ENCODE measurements around the gene APPBP2. TPM values are rescaled to one million over a fixed set of nuclear protein-coding genes. Genes with fewer than 3 reads are reported as not detected.
"Not testable (repeated sequence)": the region's sequence is repeated elsewhere in the genome, so short reads cannot be mapped to it uniquely, and the experiment has no call there.

The APPBP2 gene
- total RNA-seq, 1 experiment from 2014 or later, result 25.3 TPM

DNA sequence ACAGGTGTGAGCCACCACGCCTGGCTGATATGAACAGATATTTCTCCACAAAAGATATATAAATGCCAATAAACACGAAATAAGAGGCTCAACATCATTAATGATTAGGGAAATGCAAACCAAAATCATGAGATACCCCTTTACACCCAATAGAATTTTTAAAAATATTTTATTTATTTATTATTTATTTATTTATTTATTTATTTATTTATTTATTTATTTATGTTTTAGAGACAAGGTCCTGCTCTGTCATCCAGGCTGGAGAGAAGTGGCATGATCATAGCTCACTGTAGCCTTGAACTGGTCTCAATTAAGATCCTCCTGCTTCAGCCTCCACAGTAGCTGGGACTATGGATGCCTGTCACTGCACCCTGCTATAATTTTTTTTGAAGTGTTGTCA is 30.8 kb downstream of the APPBP2 start:
- Mint-ChIP-seq H3K36me3 (ENCODE audit: insufficient read depth, unreplicated experiment) (peaks cover 78% of the 10 kb centered on the region), H3K27me3 (ENCODE audit: insufficient read depth, unreplicated experiment) (no peaks in the 10 kb centered on the region), H3K27ac (ENCODE audit: unreplicated experiment) (no peak overlapping the region), H3K4me3 (ENCODE audit: unreplicated experiment) (no peak overlapping the region), H3K9me3 (ENCODE audit: unreplicated experiment) (peaks cover 9% of the 10 kb centered on the region), H3K4me1 (ENCODE audit: low read depth, unreplicated experiment) (no peaks in the 10 kb centered on the region)
- Histone ChIP-seq H3K36me3 (ENCODE audit: control insufficient read depth, insufficient read depth, low read length) (peaks cover 7% of the 10 kb centered on the region), H3K4me1 (no peaks in the 10 kb centered on the region), H3K4me3 (ENCODE audit: low read depth, low read length) (no peak overlapping the region), H3K27me3 (replicated peaks; ENCODE audit: control insufficient read depth, insufficient read depth, low read length) (no peaks in the 10 kb centered on the region), H3K9me3 (peaks cover 34% of the 10 kb centered on the region)
- DNase-seq, result no peak
- no TSS peak for BruUV-seq (replicated peaks)
- TF ChIP-seq, protein P1, sequence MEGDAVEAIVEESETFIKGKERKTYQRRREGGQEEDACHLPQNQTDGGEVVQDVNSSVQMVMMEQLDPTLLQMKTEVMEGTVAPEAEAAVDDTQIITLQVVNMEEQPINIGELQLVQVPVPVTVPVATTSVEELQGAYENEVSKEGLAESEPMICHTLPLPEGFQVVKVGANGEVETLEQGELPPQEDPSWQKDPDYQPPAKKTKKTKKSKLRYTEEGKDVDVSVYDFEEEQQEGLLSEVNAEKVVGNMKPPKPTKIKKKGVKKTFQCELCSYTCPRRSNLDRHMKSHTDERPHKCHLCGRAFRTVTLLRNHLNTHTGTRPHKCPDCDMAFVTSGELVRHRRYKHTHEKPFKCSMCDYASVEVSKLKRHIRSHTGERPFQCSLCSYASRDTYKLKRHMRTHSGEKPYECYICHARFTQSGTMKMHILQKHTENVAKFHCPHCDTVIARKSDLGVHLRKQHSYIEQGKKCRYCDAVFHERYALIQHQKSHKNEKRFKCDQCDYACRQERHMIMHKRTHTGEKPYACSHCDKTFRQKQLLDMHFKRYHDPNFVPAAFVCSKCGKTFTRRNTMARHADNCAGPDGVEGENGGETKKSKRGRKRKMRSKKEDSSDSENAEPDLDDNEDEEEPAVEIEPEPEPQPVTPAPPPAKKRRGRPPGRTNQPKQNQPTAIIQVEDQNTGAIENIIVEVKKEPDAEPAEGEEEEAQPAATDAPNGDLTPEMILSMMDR (IDR thresholded peaks at IDR 0.05; ENCODE audit: insufficient read depth in 1 of 2, low read depth in 1 of 2, low read length in 1 of 2, severe bottlenecking in 1 of 2, unreplicated experiment in 1 of 2), result no peak
- intact Hi-C loops (cut with micrococcal nuclease; ENCODE audit: unreplicated experiment), result no loop called here
- ChIA-PET POLR2A (no interaction called here), CTCF (no interaction called here)

DNA sequence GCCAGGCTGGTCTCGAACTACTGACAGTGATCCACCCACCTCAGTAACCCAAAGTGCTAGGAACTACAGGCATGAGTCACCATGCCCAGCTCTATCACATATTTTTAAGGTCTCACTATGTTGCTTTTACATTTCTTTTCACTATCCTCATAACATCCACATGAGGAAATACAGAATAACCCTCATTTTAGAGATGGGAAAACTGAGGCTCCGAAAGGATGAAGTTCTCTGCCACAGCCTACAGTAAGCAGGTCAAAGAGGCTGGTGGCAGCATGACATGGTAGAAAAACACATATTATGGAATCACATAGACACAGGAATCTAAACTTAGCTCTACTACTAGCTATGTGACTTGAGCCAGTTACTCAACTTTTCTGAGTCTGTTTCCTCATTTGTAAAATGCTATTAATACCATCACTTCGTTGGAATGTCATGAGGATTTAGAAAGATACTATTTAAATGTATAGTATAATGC is 32.2 kb downstream of the APPBP2 start:
- TF ChIP-seq, protein P1 (IDR thresholded peaks at IDR 0.05; ENCODE audit: insufficient read depth in 1 of 2, low read depth in 1 of 2, low read length in 1 of 2, severe bottlenecking in 1 of 2, unreplicated experiment in 1 of 2), result no peak
- no peaks in the 10 kb centered on the region for H3K27me3 Mint-ChIP-seq (ENCODE audit: insufficient read depth, unreplicated experiment)
- intact Hi-C loops (cut with micrococcal nuclease; ENCODE audit: unreplicated experiment), result no loop called here
- Histone ChIP-seq H3K4me1 (no peaks in the 10 kb centered on the region), H3K36me3 (ENCODE audit: control insufficient read depth, insufficient read depth, low read length) (peaks cover 7% of the 10 kb centered on the region), H3K4me3 (ENCODE audit: low read depth, low read length) (no peak overlapping the region), H3K9me3 (peaks cover 42% of the 10 kb centered on the region), H3K27me3 (replicated peaks; ENCODE audit: control insufficient read depth, insufficient read depth, low read length) (no peaks in the 10 kb centered on the region)
- BruUV-seq (replicated peaks), result no TSS peak
- DNase-seq, result no peak
- H3K9me3 Mint-ChIP-seq (ENCODE audit: unreplicated experiment), result peaks cover 9% of the 10 kb centered on the region
- peaks cover 81% of the 10 kb centered on the region for H3K36me3 Mint-ChIP-seq (ENCODE audit: insufficient read depth, unreplicated experiment)
- ChIA-PET CTCF (interaction anchor here (0.6 kb wide), 1 partner anchor 227 kb away, joined by 3 read pairs; no protein-coding TSS in a partner anchor), POLR2A (no interaction called here)
- no peak overlapping the region for H3K27ac Mint-ChIP-seq (ENCODE audit: unreplicated experiment)
- no peaks in the 10 kb centered on the region for H3K4me1 Mint-ChIP-seq (ENCODE audit: low read depth, unreplicated experiment)
- no peak overlapping the region for H3K4me3 Mint-ChIP-seq (ENCODE audit: unreplicated experiment)

DNA sequence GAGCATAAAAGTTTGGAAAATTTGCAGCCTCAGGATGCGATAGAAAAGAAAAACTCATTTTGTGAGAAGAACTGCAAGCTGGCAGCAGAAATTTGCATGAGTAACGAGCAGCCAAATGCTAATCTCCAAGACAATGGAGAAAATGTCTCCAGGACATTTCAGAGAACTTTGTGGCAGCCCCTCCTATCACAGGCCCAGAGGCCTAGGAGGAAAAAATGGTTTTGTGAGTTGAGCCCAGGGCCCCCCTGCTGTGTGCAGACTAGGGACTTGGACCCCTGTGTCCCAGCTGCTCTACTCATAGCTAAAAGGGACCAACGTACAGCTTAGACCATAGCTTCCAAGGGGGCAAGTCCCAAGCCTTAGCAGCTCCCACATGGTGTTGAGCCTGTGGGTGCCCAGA is 34.3 kb downstream of the APPBP2 start:
- no TSS peak for BruUV-seq (replicated peaks)
- Histone ChIP-seq H3K36me3 (ENCODE audit: control insufficient read depth, insufficient read depth, low read length) (peaks cover 7% of the 10 kb centered on the region; the same call in 1 of the 2 replicates), H3K9me3 (peaks cover 57% of the 10 kb centered on the region), H3K4me3 (ENCODE audit: low read depth, low read length) (no peak overlapping the region), H3K27me3 (replicated peaks; ENCODE audit: control insufficient read depth, insufficient read depth, low read length) (no peaks in the 10 kb centered on the region), H3K4me1 (no peaks in the 10 kb centered on the region)
- ChIA-PET POLR2A (no interaction called here), CTCF (no interaction called here)
- no peaks in the 10 kb centered on the region for H3K27me3 Mint-ChIP-seq (ENCODE audit: insufficient read depth, unreplicated experiment)
- H3K9me3 Mint-ChIP-seq (ENCODE audit: unreplicated experiment), result peaks cover 20% of the 10 kb centered on the region
- peaks cover 95% of the 10 kb centered on the region for H3K36me3 Mint-ChIP-seq (ENCODE audit: insufficient read depth, unreplicated experiment)
- H3K27ac Mint-ChIP-seq (ENCODE audit: unreplicated experiment), result no peak overlapping the region
- no peaks in the 10 kb centered on the region for H3K4me1 Mint-ChIP-seq (ENCODE audit: low read depth, unreplicated experiment)
- no peak for DNase-seq
- H3K4me3 Mint-ChIP-seq (ENCODE audit: unreplicated experiment), result no peak overlapping the region
- intact Hi-C loops (cut with micrococcal nuclease; ENCODE audit: unreplicated experiment), result no loop called here
- TF ChIP-seq, protein P1 (IDR thresholded peaks at IDR 0.05; ENCODE audit: insufficient read depth in 1 of 2, low read depth in 1 of 2, low read length in 1 of 2, severe bottlenecking in 1 of 2, unreplicated experiment in 1 of 2), result no peak

DNA sequence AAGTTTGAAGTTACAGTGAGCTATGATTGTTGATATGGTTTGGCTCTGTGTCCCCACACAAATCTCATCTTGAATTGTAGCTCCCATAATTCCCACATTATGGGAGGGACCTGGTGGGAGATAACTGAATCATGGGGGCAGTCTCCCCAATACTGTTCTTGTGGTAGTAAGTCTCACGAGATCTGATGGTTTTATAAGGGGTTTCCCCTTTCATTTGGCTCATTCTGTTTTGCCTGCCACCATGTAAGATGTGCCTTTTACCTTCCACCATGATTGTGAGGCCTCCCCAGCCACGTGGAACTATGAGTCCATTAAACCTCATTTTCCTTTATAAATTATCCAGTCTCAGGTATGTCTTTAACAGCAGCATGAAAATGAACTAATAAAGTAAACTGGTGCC is 35.4 kb downstream of the APPBP2 start:
- not testable (repeated sequence) for H3K4me1 Mint-ChIP-seq (ENCODE audit: low read depth, unreplicated experiment)

More for the DNA sequence above, 35.4 kb downstream of the APPBP2 start:
- CTCF ChIA-PET; H3K4me1 ChIP-seq; H3K36me3 ChIP-seq (ENCODE audit: control insufficient read depth, insufficient read depth, low read length); intact Hi-C loops (cut with micrococcal nuclease; ENCODE audit: unreplicated experiment); BruUV-seq (replicated peaks); H3K27me3 Mint-ChIP-seq (ENCODE audit: insufficient read depth, unreplicated experiment); H3K27ac Mint-ChIP-seq (ENCODE audit: unreplicated experiment); H3K4me3 ChIP-seq (ENCODE audit: low read depth, low read length); H3K4me3 Mint-ChIP-seq (ENCODE audit: unreplicated experiment); DNase-seq; H3K27me3 ChIP-seq (replicated peaks; ENCODE audit: control insufficient read depth, insufficient read depth, low read length); POLR2A ChIA-PET: not testable (repeated sequence)
- Mint-ChIP-seq H3K9me3 (ENCODE audit: unreplicated experiment) (peaks cover 32% of the 10 kb centered on the region), H3K36me3 (ENCODE audit: insufficient read depth, unreplicated experiment) (peaks cover 99% of the 10 kb centered on the region)
- peaks cover 57% of the 10 kb centered on the region for H3K9me3 ChIP-seq

All from Caco-2 (cell line).